T-helper 2 cell treated with Interferon-gamma antibody and Interleukin-4, amounts not matched to agents 100 ng/mL and 5 ng/mL, for 36 hours (primary cell): ENCODE results near the gene FRS3. TPM values are rescaled to one million over a fixed set of nuclear protein-coding genes. Genes with fewer than 3 reads are reported as not detected.
"Not testable (repeated sequence)": the region's sequence is repeated elsewhere in the genome, so short reads cannot be mapped to it uniquely, and the experiment has no call there.

ENCODE experiments used
- intact Hi-C: fragments of 100-400 bp; cut with micrococcal nuclease; formaldehyde crosslinking; loops from one replicate; pipeline ENCODE4 v1.15.1; 2023
- total RNA-seq: library from RNA; stranded (reverse); gene quantifications from 2 replicates; pipeline ENCODE4 v1.2.3, GENCODE V29; 2022

FRS3 gene
- total RNA-seq, 1 donor from 2014 or later, result 6.1 TPM

GRCh38 chr6:41771058-41771983, 8.4 kb downstream of the FRS3 start:
- intact Hi-C loops, result no loop called here

- intact Hi-C loops, result no loop called here
Measured at GRCh38 chr6:41770381-41771057, 9.2 kb downstream of the FRS3 start.

- intact Hi-C loops, result no loop called here
Measured at GRCh38 chr6:41769376-41769775, 10.3 kb downstream of the FRS3 start.

- intact Hi-C loops, result no loop called here
Measured at GRCh38 chr6:41768545-41769308, 11.0 kb downstream of the FRS3 start.

GRCh38 chr6:41767112-41767833, 12.4 kb downstream of the FRS3 start:
- intact Hi-C loops, result no loop called here

- intact Hi-C loops, result not testable (repeated sequence)
Measured at GRCh38 chr6:41766043-41766664, 13.5 kb downstream of the FRS3 start.

GRCh38 chr6:41763470-41763869, 16.2 kb downstream of the FRS3 start:
- intact Hi-C loops, result no loop called here

GRCh38 chr6:41759905-41760579, 19.7 kb downstream of the FRS3 start:
- intact Hi-C loops, result no loop called here

- intact Hi-C loops, result no loop called here
Measured at GRCh38 chr6:41759106-41759904, 20.4 kb downstream of the FRS3 start.

- intact Hi-C loops, result no loop called here
Measured at GRCh38 chr6:41758641-41759035, 21.1 kb downstream of the FRS3 start.

GRCh38 chr6:41757931-41758640, 21.6 kb downstream of the FRS3 start:
- intact Hi-C loops, result no loop called here

GRCh38 chr6:41757271-41757670, 22.4 kb downstream of the FRS3 start:
- intact Hi-C loops, result no loop called here

GRCh38 chr6:41756354-41756753, 23.3 kb downstream of the FRS3 start:
- intact Hi-C loops, result no loop called here

GRCh38 chr6:41755895-41756294, 23.8 kb downstream of the FRS3 start:
- intact Hi-C loops, result no loop called here

- intact Hi-C loops, result no loop called here
Measured at GRCh38 chr6:41750374-41750773, 29.3 kb downstream of the FRS3 start.

GRCh38 chr6:41748542-41748941, 31.2 kb downstream of the FRS3 start:
- intact Hi-C loops, result no loop called here

GRCh38 chr6:41748102-41748477, 31.6 kb downstream of the FRS3 start:
- intact Hi-C loops, result no loop called here

GRCh38 chr6:41747256-41748101, 32.2 kb downstream of the FRS3 start, which contains the start of gene PGC:
PGC (minus strand) TSS chr6:41747397; CDS start chr6:41747334, 63 bp downstream.
- intact Hi-C loops, result no loop called here
